ENCODE data around the gene SRSF12.
"Not testable (repeated sequence)": the region's sequence is repeated elsewhere in the genome, so short reads cannot be mapped to it uniquely, and the experiment has no call there.

Gene SRSF12

DNA sequence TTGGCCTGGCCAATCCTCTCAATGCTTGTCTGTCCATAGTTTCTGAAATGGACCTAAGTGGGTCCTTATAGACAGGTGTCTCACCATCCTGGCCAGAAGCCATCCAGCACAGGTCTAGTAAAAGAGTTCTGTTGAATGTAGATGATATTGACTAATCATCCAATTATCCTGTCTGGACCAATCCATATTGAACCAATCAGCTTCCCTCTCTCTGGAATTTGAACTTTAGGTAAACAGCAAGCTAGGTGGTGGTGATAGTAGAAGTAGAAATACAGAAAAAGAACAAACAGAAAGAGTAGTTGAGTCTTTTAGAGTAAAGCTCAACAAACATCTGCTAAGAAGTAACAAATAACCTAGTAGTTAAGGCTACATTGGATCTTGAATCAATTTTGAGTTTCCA, 46.8 kb downstream of the SRSF12 start:
- no peak for DNase-seq (ENCODE audit: low read depth)

DNA sequence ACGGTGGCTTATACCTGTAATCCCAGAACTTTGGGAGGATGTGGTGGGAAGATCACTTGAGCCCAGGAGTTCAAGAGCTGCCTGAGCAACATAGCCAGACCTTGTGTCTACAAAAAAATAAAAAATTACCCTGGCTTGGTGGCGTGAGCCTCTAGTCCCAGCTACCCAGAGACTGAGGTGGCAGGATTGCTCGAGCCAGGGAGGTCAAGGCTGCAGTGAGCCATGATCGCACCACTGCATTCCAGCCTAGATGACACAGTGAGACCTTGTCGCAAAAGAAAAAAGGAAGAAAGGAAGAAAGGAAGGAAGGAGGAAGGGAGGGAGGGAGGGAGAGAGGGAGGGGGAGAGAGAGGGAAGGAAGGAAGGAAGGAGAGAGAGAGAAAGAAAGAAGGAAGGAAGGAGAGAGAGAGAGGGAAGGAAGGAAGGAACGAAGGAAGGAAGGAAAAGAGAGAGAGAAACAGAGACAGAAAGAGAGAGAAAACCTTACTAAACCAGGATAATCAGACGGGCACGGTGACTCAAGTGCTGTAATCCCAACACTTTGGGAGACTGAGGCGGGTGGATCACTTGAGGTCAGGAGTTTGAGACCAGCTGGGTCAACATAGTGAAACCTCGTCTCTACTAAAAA, 48.2 kb downstream of the SRSF12 start:
- DNase-seq (ENCODE audit: low read depth), result no peak

DNA sequence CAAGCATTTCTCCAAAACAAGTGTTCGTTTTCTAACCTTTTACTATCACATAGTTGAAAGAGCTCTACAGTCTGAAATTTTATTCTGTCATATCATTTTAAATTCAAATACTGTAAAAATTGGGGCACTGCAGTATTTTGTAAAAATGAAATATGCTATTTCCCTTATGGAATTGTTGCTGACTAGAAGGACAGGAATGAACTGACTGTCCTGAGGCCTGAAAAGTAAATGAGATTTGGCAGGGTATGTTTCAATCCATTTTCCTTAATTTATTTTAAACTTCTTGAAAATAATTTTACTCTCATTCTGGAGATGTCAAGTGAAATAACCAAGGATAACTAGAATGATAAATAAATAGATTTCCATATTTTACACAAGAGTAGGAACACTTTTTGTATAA, 49.2 kb downstream of the SRSF12 start:
- DNase-seq (ENCODE audit: low read depth), result no peak

DNA sequence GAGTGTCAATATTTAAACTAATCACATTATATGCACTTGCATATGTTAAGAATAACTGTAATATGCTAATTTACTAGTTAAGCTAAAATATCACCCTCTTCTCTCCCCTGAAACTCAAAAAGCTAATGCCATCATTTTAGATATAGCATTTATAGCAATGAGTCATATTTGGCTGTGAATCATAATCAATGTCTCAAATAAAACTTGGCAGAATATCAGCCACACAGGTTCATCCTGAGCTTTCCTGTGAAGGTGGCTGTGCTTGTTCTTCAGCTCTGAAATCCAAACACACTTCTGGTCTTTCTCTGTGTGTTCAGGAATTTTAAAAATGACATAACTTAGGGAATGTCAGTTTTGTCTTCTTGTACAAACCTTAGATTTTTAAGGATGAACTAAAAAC, 50.1 kb downstream of the SRSF12 start:
- DNase-seq (ENCODE audit: low read depth), result no peak

DNA sequence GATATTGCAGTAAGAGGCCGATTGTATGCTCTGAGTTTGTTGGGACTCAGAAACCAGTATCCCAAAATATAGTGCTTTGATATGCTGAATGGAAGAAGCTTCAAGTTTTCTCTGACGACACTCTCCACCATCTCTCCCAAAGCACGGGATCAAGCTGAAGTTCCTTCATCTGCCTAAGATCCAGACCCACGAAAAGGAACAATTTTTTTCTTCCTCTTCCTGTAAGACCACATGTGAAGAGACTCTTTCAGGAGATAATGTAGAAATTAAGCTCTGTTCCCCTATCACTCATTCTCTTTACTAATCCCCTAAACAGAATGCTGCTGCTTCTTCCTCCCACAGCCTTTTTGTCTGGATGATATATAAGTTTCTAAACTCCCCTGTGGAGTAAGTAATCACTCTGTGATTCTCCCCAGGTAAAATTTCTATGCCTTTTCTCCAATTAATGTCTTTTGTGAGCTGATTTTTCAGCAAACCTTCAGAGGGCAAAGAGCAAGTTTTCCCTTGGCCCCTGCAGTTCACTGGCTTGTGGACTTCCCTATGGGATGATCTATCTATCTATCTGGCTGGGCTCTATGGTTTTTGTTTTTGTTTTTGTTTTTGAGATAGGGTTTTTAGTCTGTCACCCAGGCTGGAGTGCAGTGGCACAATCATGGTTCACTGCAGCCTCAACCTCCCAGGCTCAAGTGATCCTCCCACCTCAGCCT, 50.8 kb downstream of the SRSF12 start:
- DNase-seq (ENCODE audit: low read depth), result no peak

DNA sequence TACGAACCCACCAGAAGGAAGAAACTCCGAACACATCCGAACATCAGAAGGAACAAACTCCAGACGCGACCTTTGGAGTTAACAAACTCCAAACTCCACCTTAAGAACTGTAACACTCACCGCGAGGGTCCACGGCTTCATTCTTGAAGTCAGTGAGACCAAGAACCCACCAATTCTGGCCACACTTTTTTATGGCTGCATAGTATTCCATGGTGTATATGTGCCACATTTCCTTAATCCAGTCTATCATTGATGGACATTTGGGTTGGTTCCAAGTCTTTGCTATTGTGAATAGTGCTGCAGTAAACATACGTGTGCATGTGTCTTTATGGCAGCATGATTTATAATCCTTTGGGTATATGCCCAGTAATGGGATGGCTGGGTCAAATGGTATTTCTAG, 51.8 kb downstream of the SRSF12 start:
- not testable (repeated sequence) for DNase-seq (ENCODE audit: low read depth)

DNA sequence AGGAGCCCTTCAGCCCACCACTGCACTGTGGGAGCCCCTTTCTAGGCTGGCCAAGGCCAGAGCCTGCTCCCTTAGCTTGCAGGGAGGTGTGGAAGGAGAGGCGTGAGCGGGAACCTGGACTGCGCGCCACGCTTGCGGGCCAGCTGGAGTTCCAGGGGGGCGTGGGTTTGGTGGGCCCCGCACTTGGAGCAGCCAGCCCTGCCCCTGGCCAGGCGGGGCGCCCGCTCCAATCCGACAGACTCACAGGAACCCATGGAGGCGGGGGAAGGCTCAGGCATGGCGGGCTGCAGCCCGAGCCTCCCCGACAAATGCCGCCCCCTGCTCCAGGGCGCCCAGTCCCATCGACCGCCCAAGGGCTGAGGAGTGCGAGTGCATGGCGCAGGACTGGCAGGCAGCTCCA, 52.9 kb downstream of the SRSF12 start:
- not testable (repeated sequence) for DNase-seq (ENCODE audit: low read depth)

DNA sequence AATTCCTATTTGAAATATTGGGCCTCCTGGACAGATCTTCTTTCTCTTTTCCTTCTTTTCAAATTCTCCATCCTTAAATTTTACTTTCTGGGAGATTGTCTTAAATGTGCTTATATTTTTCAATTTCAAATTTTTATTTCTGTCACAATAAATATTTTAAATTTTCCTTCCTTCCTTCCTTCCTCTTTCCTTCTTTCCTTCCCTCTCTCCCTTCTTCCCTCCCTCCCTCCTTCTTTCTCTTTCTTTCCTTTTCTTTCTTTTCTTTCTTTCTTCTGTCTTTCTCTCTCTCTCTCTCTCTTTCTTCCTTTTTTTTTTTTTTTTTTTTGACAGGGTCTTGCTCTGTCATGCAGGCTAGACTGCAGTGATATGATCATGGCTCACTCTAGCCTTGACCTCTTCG, 54.0 kb downstream of the SRSF12 start:
- DNase-seq (ENCODE audit: low read depth), result no peak

DNA sequence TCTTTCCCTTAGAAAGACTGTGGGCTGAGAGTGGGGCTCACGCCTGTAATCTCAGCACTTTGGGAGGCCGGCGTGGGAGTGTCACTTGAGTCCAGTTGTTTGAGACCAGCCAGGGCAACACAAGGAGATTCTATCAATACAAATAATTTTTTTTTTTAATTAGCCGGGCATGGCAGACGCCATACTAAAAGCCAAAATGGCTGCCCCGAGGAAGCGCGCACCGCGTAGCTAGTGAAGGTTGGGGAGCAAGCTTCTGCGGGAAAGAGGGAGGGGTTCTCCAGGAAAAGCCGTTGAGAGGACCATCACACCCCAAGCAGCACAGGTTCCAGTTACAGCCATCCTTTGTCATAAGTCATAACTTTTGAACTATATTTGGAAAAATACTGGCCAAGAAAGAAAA, 58.6 kb downstream of the SRSF12 start:
- no peak for DNase-seq (ENCODE audit: low read depth)

DNA sequence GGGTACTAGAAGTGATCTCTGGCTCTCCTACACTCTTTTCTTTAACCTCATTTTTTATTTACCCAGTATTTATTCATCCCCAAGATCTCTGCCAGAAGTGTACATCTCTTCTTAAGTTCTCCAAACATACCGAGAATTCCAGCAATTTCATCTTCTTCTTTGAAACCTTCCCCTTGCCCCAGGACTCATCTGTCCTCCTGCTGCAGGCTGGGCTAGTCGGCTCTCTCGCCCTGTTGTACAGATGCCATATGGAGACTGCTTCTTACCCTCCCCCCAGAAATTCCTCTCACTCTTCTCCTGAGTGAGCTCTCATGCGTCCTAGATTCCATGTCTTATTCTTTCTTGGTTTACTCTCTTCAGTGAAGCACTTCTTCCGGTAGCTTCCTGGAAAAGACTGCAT, 59.2 kb downstream of the SRSF12 start:
- DNase-seq (ENCODE audit: low read depth), result peak; percentile 16

DNA sequence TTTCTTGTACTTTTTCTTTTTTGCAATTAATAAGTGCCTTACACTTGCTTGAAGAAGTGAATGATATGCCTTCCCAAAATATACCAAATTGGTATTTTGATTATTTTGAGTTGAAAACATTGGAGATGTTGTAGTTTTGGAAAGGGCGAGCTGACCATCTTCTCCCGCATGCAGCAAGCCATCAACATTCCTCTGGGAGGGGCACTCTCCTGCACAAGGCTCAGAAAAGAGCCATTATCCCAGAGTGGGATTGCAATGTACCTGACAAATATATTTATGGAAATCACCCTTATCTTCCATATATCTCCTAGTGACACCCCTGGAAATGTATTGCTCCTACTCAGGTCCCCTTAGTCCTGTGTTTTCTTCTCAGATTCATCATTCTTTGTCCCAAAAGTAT, 60.1 kb downstream of the SRSF12 start:
- DNase-seq (ENCODE audit: low read depth), result no peak

DNA sequence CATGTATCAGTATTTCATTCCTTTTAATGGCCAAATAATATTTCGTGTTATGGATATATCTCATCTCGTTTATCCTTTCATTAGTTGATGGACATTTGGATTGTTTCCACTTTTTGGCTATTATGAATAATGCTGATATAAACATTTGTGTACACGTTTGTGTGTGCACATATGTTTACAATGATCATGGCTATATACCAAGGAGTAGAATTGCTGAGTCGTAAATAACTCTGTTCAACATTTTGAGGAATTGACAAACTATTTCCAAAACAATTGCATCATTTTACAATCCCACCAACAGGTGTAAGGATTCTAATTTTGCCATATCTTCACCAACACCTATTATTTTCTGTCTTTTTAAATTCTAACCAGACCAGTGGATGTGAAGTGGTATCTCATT, 63.7 kb downstream of the SRSF12 start:
- no peak for DNase-seq (ENCODE audit: low read depth)

DNA sequence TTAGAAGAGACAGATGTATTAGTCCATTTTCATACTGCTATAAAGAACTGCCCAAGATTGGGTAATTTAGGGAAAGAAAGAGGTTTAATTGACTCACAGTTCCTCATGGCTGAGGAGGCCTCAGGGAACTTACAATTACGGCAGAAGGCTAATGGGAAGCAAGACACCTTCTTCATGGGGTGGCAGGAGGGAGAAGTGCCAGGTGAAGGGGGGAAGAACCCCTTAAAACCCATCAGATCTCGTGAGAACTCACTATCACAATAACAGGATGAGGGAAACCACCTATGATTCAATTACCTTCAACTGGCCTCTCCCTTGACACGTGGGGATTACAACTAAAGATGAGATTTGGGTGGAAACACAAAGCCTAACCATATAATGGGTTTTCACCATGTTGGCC, 66.2 kb downstream of the SRSF12 start:
- no peak for DNase-seq (ENCODE audit: low read depth)

DNA sequence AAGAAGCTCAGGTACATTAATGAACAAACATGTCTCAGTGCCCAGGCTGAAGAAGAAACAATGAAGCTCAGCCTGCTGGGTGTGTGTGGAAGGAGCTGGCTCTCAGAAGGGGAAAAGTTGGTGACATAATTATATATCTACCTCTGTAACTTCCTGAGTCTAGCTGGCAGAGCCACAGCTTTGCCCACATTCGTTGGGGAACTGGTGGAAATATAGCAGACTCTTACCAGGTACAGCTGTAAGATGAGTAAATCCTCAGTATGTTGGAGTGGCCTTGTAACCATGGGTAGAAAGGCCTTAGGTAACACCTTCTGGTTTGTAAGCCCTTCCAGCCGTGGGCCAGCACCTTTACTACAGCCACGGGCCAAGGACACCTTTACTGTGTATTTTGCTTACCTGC, 67.2 kb downstream of the SRSF12 start:
- no peak for DNase-seq (ENCODE audit: low read depth)

DNA sequence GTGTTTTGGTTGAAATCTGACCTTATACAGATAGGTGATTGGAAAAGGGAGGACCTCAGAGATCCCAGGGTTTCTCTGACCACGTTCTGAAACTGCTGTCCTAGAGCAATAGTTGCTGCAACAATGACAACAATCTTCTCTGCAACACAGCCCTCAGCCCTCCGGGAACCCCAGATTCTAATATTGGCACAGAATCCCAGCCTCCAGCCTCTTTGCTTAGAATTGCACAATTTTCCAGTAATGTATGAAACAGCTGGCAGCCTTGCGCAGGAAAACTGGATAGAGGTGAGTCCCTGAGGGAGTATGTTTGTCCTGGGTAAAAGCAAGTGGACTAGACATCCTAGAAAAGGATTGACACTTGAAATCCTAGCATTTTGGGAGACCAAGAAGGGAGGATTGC, 67.7 kb downstream of the SRSF12 start:
- peak; percentile 6 for DNase-seq (ENCODE audit: low read depth)

DNA sequence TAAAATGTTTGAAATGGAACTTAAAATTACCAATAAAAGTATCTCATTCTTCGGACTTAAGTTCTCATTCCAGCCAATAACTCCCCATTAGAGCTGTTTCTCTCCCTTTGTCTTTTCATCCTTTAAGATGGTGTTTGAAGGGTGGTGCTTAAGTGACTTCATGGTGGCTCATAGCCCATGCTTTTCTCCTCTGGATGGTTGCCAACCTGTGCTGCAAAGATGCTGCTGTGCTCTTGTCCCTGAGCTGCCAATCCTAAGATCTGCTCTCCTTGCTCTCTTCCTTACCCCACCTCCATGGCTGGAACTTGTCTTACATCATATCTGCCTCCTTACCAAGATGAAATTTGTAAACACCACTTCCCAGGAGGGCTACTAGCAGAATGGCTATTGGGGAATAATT, 68.9 kb downstream of the SRSF12 start:
- peak; percentile 22 for DNase-seq (ENCODE audit: low read depth)

DNA sequence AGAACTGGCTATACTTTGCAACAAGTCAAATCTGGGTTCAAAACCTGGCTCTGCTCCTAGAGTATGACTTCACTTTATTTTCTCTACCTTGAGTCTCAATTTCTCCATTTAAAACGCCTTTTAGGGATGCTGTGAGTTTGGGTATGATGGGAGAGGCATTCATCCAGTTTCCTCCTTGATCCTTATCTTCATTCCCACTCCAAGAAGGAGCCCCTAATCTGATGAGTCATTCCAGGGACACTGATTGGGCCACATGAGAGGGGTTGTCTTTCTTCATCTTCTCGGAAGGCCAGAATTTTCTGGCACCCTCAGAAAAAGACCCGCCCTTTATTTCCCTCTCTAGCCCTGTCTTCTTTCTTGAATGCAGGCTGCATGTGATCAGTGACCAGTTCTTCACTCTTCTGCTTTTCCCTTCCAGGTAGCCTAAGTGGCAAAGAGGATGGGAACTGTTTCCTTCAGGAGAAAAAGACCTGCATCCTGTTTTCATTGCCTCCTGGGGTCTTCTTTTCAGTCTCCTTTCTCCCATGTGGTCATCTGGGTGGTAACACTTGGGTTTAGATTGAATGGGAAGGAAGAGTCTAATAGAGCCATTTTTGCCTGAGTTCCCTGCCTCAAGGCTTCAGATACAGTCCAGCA, 69.5 kb downstream of the SRSF12 start:
- peak; percentile 4 for DNase-seq (ENCODE audit: low read depth)

DNA sequence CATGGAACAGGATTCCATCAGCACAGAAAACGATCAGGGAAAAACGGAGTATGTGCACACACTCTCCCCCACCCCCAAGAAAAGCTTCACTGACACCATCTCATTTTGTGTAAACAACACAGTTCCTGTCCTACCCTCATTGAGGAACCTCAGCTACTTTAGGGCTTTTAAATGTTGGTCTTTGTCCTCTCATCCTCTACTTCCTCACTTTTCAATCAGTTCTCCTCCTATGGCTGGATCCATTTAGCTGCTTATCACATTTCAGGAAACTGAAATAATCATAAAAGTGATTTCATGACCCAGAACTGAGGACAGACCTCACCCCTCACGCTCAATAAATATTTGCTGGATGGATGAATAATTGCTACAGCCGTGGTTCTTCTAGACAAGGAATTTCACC, 70.4 kb downstream of the SRSF12 start:
- DNase-seq (ENCODE audit: low read depth), result no peak
